Breast epithelium (tissue), 3 donors: ENCODE results near the gene TBC1D30.

Experiments used
- CTCF ChIP-seq, 3 donors: fragments of 450-650 bp; IDR thresholded peaks; one replicate each; pipeline ENCODE4 v1.5.1; 2016 to 2017; ENCODE audit warnings: antibody characterized with exemption in 3 of 3, mild to moderate bottlenecking in 3 of 3, moderate library complexity in 3 of 3
- POLR2A ChIP-seq: fragments of 450-650 bp; IDR thresholded peaks from one replicate; pipeline ENCODE4 v1.6.1; 2016; ENCODE audit warnings: antibody characterized with exemption, mild to moderate bottlenecking, moderate library complexity

GRCh38 chr12:64916411-64917261, 92.2 kb downstream of the TBC1D30 start:
- TF ChIP-seq POLR2A (no peak), CTCF (IDR thresholded peaks at IDR 0.05) (no peak)
